Measurements from ENCODE around the gene SLC25A21.

The SLC25A21 gene

GRCh38 chr14:36674659-36675058 lies 497.7 kb downstream of the SLC25A21 start:
- Mint-ChIP-seq H3K36me3 (no peaks in the 10 kb centered on the region), H3K9me3 (no peaks in the 10 kb centered on the region), H3K4me1 (no peaks in the 10 kb centered on the region), H3K27me3 (peaks cover 18 to 33% of the 10 kb centered on the region in 2 donors), H3K27ac (no peak overlapping the region), H3K4me3 (no peak overlapping the region)
- DNase-seq, result no peak
- ATAC-seq (replicated peaks), result no peak

DNA sequence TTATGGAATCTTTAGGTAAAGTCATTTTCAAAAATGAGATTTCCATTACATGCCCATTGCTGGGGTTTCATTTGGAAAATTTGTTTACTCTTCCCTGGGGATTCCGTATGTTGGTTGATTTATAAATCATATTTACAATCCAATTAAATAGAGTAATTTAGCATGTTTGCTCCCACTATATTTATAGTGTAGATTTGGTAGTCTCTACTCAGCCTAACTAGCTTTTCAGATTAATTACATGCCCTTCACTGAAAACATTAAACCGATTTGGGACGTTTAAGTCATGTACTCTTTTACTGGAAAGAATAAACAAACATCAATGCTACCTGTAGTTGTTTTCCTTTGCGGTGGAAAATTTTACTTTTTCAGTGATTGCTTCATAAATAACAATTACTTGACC lies 500.3 kb downstream of the SLC25A21 start:
- Mint-ChIP-seq H3K27me3 (peaks cover 20 to 31% of the 10 kb centered on the region in 2 donors), H3K27ac (no peak overlapping the region), H3K9me3 (no peaks in the 10 kb centered on the region), H3K4me3 (no peak overlapping the region), H3K36me3 (peaks cover 0 to 3% of the 10 kb centered on the region in 2 donors), H3K4me1 (no peaks in the 10 kb centered on the region)
- no peak for DNase-seq
- ATAC-seq (replicated peaks), result no peak

DNA sequence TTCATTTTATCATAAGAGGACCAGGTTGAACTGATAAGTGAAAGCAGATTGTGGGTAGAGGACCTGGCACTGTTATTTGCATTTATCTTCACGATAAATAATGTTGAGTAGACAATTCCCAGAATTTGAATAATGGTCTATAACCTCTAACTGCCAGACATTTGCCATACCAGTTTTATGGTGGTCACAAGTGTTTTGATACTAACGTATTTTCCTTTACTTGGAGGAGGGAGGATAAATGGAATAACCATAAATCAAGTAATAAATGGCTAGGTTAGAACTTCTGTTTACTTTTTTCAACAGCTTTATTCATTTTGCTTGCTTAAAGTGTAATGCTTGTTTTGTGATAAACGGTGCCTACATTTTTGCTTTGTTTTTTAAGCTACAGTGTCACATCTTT lies 501.3 kb downstream of the SLC25A21 start:
- Mint-ChIP-seq H3K36me3 (peaks cover 0 to 3% of the 10 kb centered on the region in 2 donors), H3K27ac (no peak overlapping the region), H3K4me1 (no peaks in the 10 kb centered on the region), H3K9me3 (no peaks in the 10 kb centered on the region), H3K27me3 (peaks cover 19 to 30% of the 10 kb centered on the region in 2 donors), H3K4me3 (no peak overlapping the region)
- ATAC-seq (replicated peaks) (no peak), DNase-seq (no peak)

DNA sequence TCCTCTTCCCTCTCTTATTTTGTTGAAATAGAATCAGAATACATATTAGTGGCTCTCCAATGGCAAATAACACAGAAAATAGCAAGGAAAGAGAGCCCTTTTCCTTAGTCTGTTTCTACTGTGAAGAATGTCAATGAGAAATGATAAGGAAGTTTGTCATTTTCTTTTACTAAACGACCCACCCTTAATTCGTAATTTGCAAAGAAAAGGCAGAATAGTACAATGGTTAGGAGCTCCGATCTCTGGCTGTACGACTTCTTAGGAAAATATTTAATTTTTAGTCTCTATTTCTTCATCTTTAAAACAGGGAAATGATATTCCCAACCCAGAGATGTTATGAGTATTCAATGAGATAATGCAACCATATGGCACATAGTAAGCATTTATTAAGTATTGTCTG lies 504.7 kb downstream of the SLC25A21 start:
- no peak overlapping the region for H3K4me3 Mint-ChIP-seq
- peaks cover 8 to 16% of the 10 kb centered on the region in 2 donors for H3K4me1 Mint-ChIP-seq
- ATAC-seq (replicated peaks) (no peak), DNase-seq (no peak)
- peaks cover 0 to 3% of the 10 kb centered on the region in 2 donors for H3K9me3 Mint-ChIP-seq
- H3K27me3 Mint-ChIP-seq, result peaks cover 46 to 48% of the 10 kb centered on the region in 2 donors
- peak overlapping the region; percentile 63 for H3K27ac Mint-ChIP-seq
- H3K36me3 Mint-ChIP-seq, result peaks cover 4 to 14% of the 10 kb centered on the region in 2 donors

DNA sequence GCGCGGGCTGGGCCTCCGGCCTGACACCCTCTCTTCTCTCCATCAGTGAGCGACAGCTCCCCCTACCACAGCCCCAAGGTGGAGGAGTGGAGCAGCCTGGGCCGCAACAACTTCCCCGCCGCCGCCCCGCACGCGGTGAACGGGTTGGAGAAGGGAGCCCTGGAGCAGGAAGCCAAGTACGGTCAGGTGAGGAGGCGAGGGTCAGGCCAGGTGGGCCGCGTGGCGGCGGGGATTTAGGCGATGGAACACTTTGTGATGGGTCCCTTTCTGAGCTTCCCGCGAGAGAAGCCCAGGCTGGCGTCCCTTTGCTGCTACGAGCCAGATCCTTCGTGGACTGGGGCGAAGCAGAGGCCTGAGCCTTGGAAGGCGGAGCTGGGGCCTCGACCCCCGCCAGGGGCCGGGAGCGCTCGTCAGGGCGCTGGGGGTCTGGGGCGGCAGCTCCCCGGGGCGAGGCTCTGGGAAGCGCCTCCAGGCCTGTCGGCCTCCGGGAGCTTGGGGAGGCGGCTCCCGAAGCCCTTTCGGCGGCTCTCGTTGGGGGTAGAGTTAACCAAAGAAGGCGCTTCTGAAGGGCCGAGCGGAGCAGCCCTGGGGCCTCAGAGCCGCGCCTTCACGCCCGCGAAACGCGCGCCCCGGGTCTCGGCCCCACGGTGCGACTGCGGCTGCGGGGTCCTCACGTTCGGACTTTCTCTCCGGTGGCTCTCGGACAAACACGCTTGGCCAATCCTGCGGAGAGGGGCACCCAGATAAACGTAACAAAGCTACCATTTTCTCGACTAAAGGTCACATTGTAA lies 505.8 kb downstream of the SLC25A21 start:
- Mint-ChIP-seq H3K27ac (no peak overlapping the region), H3K9me3 (peaks cover 2 to 3% of the 10 kb centered on the region in 2 donors), H3K27me3 (peaks cover 54 to 59% of the 10 kb centered on the region in 2 donors), H3K36me3 (peaks cover 10 to 17% of the 10 kb centered on the region in 2 donors), H3K4me3 (peak overlapping the region in 1 of 2 donors; percentile 16), H3K4me1 (peaks cover 15 to 27% of the 10 kb centered on the region in 2 donors)
- no peak for DNase-seq
- no peak for ATAC-seq (replicated peaks)

DNA sequence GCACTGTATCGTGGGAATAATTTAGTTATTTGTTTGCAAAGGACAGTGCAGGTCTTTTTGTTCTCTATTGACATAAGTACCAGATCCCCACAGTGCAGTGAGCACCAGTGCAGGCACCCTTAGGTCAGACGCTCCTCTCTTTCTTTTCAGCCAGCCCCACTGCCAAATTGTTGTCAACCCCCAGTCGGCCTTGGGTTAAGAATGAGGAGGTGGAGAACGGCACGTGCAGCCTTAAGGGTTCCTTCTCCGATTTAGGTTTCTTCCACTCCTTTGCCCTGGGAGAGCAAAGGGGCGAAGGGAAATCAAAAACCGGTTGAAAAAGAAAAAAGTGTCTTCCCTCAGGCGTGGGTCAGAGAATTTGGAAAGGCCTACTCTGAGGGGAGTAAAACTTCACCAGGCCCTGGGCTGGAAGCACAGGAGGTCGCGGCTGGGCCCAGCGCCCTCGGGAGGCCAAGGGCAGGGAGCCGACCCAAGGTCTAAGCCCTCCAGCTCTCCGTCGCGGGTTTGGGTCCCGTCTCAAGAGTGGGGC lies 506.5 kb downstream of the SLC25A21 start:
- H3K36me3 Mint-ChIP-seq, result peaks cover 10 to 17% of the 10 kb centered on the region in 2 donors
- H3K4me3 Mint-ChIP-seq, result peak overlapping the region in 1 of 2 donors; percentile 16
- no peak for DNase-seq
- peaks cover 18 to 34% of the 10 kb centered on the region in 2 donors for H3K4me1 Mint-ChIP-seq
- ATAC-seq (replicated peaks), result no peak
- H3K27me3 Mint-ChIP-seq, result peaks cover 59 to 66% of the 10 kb centered on the region in 2 donors
- H3K27ac Mint-ChIP-seq, result no peak overlapping the region
- peaks cover 2 to 3% of the 10 kb centered on the region in 2 donors for H3K9me3 Mint-ChIP-seq

DNA sequence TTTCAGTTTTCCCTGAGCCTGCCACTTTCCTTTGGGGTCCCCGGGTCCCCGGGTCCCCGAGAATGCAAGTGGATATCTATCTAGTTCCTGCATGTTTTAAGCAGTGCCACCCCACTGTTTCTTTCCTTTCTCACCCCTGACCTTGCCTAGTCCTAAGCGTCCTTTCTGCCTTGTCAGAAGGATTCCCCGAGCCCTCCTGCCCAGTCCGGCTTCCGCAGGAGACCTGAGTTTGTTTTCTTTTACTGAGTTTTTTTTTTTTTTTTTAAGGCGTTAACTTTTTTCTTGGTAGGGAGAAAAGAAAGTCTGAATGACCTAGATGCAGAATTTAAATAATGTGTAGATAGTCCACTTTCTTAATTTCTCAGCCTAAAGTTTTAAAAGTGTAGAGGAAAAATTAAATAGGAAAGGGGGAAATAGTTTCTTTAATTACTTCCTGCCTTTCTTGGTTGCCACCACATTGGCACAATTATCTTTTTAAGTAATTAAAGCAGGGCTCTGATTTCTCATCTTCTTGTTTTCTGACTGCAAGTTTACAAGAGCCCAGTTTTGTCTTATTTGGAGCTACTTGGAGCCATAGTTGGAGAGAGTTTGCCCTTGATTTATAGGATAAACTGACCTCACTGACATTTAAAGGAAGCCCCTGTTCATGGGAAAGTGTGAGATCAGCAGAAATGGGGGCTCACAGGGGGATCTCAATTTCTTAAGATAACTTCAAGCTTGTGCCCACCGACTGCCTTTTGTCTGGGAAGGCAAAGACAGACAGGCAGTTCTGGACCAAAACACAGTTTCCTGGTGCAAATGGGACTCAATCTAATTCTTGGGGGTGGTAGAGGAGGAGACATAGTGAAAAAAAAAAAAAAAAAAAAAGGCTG lies 507.8 kb downstream of the SLC25A21 start:
- peaks cover 3 to 6% of the 10 kb centered on the region in 2 donors for H3K9me3 Mint-ChIP-seq
- DNase-seq, result no peak
- H3K27me3 Mint-ChIP-seq, result peaks cover 71 to 80% of the 10 kb centered on the region in 2 donors
- H3K4me3 Mint-ChIP-seq, result peak overlapping the region in 1 of 2 donors; percentile 13
- H3K4me1 Mint-ChIP-seq, result peaks cover 18 to 41% of the 10 kb centered on the region in 2 donors
- ATAC-seq (replicated peaks), result no peak
- H3K27ac Mint-ChIP-seq, result peak overlapping the region; percentile 91
- peaks cover 10 to 20% of the 10 kb centered on the region in 2 donors for H3K36me3 Mint-ChIP-seq

DNA sequence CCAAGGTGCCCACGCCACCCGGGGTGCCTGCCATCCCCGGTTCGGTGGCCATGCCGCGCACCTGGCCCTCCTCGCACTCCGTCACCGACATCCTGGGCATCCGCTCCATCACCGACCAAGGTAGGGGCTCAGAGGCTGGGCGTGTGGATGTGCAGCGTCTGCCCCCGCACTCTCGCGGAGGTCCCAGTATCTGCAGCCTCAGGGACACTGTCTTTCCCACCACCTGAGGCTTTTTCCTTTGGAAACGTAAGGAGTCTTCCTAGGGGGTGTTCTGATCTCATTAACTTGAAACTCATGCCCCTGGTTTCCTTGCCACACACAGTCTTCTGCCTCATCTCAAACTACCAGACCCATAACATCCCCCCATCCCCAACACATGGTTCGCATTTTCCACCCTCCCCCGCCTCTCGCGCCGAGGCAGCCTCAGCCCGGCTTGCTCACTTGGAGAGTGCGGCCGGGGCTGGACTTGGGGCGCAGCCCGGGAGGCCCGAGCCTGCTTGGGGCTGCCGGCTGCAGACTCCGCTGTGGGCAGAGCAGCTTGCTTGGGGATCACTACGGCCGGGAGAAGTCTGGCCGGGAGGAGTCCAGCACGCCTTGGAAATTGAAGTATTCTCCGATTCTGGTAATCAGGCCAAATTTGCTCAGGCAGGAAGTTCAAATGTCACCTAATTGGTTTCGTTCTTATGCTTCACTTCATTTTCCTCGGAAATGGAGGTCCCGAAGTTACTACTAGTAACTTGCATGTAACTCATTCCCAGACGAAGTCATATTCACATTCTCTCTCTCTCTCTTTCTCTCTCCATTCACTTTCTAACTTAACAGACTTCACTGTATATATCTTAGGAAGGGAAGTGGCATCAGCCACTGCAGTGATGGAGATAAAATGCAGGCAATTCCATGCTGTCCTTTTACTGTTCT lies 508.7 kb downstream of the SLC25A21 start:
- peaks cover 22 to 41% of the 10 kb centered on the region in 2 donors for H3K4me1 Mint-ChIP-seq
- H3K27ac Mint-ChIP-seq, result peak overlapping the region; percentile 91
- DNase-seq (no peak), ATAC-seq (replicated peaks) (no peak)
- H3K4me3 Mint-ChIP-seq, result peak overlapping the region; percentile 56 to 64
- peaks cover 3 to 6% of the 10 kb centered on the region in 2 donors for H3K9me3 Mint-ChIP-seq
- H3K36me3 Mint-ChIP-seq, result peaks cover 10 to 25% of the 10 kb centered on the region in 2 donors
- peaks cover 79 to 89% of the 10 kb centered on the region in 2 donors for H3K27me3 Mint-ChIP-seq

- Mint-ChIP-seq H3K9me3 (peaks cover 3 to 6% of the 10 kb centered on the region in 2 donors), H3K4me3 (peak overlapping the region; percentile 50 to 68), H3K27ac (peak overlapping the region; percentile 88), H3K4me1 (peaks cover 22 to 41% of the 10 kb centered on the region in 2 donors), H3K27me3 (peaks cover 85 to 96% of the 10 kb centered on the region in 2 donors), H3K36me3 (peaks cover 10 to 25% of the 10 kb centered on the region in 2 donors)
- no peak for ATAC-seq (replicated peaks)
- DNase-seq, result no peak
These were observed 509.6 kb downstream of the SLC25A21 start for GRCh38 chr14:36662543-36663403.

DNA sequence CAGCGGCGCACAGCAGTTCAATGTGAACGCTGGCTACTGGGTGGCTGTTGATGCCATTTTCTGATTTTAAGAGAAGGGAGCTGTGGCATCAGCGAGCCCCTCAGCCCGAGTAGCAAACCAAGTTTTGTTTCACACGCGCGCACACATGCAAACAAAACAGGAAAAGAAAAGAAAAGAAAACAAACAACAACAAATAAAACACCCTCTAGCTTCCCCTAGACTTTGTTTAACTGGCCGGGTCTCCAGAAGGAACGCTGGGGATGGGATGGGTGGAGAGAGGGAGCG lies 510.2 kb downstream of the SLC25A21 start:
- Mint-ChIP-seq H3K4me1 (peaks cover 22 to 41% of the 10 kb centered on the region in 2 donors), H3K27me3 (peaks cover 82 to 96% of the 10 kb centered on the region in 2 donors), H3K4me3 (peak overlapping the region in 1 of 2 donors; percentile 68), H3K36me3 (peaks cover 10 to 22% of the 10 kb centered on the region in 2 donors), H3K27ac (peak overlapping the region; percentile 88), H3K9me3 (peaks cover 3 to 6% of the 10 kb centered on the region in 2 donors)
- ATAC-seq (replicated peaks) (no peak), DNase-seq (no peak)

DNA sequence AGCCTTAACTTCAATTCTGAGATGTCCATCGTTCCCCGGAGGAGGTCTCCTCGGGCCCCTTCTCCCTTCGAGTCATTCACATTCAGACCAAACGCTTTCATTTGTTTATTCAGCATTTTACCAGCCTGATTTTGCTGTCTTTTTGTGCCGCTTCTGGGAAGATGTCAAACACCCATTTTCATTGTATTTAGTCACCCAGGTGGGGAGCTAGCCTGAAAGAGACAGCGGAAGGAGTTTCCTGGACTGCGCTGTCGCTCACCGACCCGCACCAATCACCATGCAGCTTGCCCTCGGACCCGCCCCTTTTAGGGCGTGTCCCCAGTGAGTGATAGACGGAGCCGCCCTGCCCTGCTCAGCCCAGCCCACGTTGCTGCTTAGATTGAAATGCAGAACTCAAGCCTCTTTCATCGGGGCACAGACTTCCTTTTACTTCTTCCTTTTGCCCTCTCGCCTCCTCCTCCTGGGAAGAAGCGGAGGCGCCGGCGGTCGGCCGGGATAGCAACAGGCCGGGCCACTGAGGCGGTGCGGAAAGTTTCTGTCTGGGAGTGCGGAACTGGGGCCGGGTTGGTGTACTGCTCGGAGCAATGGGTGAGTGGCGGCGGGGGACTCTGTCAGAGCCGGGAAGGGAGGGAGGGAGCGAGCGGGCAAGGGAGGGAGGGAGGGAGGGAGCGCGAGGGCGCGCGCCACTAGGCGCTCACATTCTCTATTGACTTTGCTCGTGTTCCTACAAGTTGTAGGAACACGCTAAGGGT lies 510.7 kb downstream of the SLC25A21 start, which contains the start of gene PAX9:
Gene PAX9, plus strand, starts transcription at position 355 of the 752 bp plus-strand sequence. Its CDS starts 230 bp downstream, at position 585.
- Mint-ChIP-seq H3K27me3 (peaks cover 85 to 98% of the 10 kb centered on the region in 2 donors), H3K4me1 (peaks cover 22 to 41% of the 10 kb centered on the region in 2 donors), H3K36me3 (peaks cover 10 to 24% of the 10 kb centered on the region in 2 donors), H3K27ac (peak within 1 kb of the TSS; percentile 88), H3K4me3 (peak within 1 kb of the TSS; percentile 50 to 68), H3K9me3 (peaks cover 3 to 6% of the 10 kb centered on the region in 2 donors)
- DNase-seq, result no peak
- ATAC-seq (replicated peaks), result peak; percentile 51 to 82

All from stimulated activated naive B cell treated with anti-CD40 and anti-IgM and Interleukin-4, amounts not matched to agents 10 μg/mL and 1 μg/mL and 100 μg/mL, for 72 hours (primary cell).